RWPE2 (cell line): ENCODE results near the gene TYROBP.
A peak's percentile ranks its signal among the peaks of the same experiment; 100 is the strongest.
"Not testable (repeated sequence)": the region's sequence is repeated elsewhere in the genome, so short reads cannot be mapped to it uniquely, and the experiment has no call there.

Source experiments
- ATAC-seq: fragments of 200-7000 bp; cut with Tn5 transposase; 3 replicates; pipeline ENCODE4 v1.9.1; 2021; ENCODE audit warnings: low read depth
- DNase-seq: peaks from one replicate; pipeline ENCODE4 v3.0.0-alpha.2; 2020; ENCODE audit warnings: low spot score
- H3K27ac ChIP-seq: fragments of 450-650 bp; 2 replicates; pipeline ENCODE4 v1.5.1; 2017; ENCODE audit warnings: mild to moderate bottlenecking; ENCODE audit not compliant: poor library complexity, severe bottlenecking
- H3K27me3 ChIP-seq: fragments of 250-450 bp; sonication (Bioruptor Pico); 2 replicates; pipeline ENCODE4 v1.5.1; 2021; ENCODE audit warnings: mild to moderate bottlenecking, moderate library complexity; ENCODE audit not compliant: insufficient read depth, poor library complexity, severe bottlenecking
- H3K36me3 ChIP-seq: fragments of 250-450 bp; sonication (Bioruptor Pico); 2 replicates; pipeline ENCODE4 v1.5.1; 2020; ENCODE audit warnings: low read depth, mild to moderate bottlenecking, moderate library complexity
- H3K4me1 ChIP-seq: fragments of 250-450 bp; sonication (Bioruptor Pico); 2 replicates; pipeline ENCODE4 v1.5.1; 2021; ENCODE audit warnings: mild to moderate bottlenecking, moderate library complexity; ENCODE audit not compliant: insufficient read depth, poor library complexity, severe bottlenecking
- H3K4me3 ChIP-seq: fragments of 250-450 bp; sonication (Bioruptor Pico); 2 replicates; pipeline ENCODE4 v1.5.1; 2021; ENCODE audit warnings: mild to moderate bottlenecking, moderate library complexity; ENCODE audit not compliant: severe bottlenecking
- H3K9me3 ChIP-seq: fragments of 250-450 bp; sonication (Bioruptor Pico); 2 replicates; pipeline ENCODE4 v1.5.1; 2021; ENCODE audit warnings: mild to moderate bottlenecking, moderate library complexity; ENCODE audit not compliant: severe bottlenecking
- CTCF ChIP-seq: fragments of 450-650 bp; IDR thresholded peaks from one replicate; pipeline ENCODE4 v1.5.1; 2017; ENCODE audit warnings: mild to moderate bottlenecking, moderate library complexity; ENCODE audit not compliant: poor library complexity, severe bottlenecking

TYROBP gene

DNA sequence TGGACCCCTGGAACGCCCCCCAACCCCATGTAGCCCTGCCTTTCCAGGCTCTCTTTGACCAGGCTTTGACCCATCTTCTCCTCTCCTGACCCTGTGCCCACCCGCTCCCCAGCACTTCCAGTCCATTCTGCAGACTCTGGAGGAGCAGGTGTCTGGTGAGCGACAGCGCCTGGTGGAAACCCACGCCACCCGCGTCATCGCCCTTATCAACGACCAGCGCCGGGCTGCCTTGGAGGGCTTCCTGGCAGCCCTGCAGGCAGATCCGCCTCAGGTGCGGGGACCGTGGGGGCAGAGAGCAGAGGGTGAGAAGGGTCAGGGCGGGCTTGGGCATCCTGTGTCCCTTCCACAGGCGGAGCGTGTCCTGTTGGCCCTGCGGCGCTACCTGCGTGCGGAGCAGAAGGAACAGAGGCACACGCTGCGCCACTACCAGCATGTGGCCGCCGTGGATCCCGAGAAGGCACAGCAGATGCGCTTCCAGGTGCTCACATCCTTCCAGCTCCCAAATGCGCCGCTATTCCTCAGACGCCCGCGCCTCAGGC is 33.6 kb downstream of the TYROBP start:
- no peaks in the 10 kb centered on the region for H3K9me3 ChIP-seq
- no peak overlapping the region for H3K27ac ChIP-seq
- H3K27me3 ChIP-seq, result peaks cover 5% of the 10 kb centered on the region
- no peak overlapping the region for H3K4me3 ChIP-seq
- TF ChIP-seq CTCF, result no peak
- no peak for DNase-seq
- no peak for ATAC-seq
- no peaks in the 10 kb centered on the region for H3K4me1 ChIP-seq
- H3K36me3 ChIP-seq, result no peaks in the 10 kb centered on the region

- Histone ChIP-seq H3K9me3 (no peaks in the 10 kb centered on the region), H3K4me1 (peaks cover 4% of the 10 kb centered on the region), H3K27ac (no peak overlapping the region), H3K27me3 (peaks cover 10% of the 10 kb centered on the region), H3K36me3 (no peaks in the 10 kb centered on the region), H3K4me3 (no peak overlapping the region)
- ATAC-seq, result no peak
- TF ChIP-seq CTCF, result no peak
- no peak for DNase-seq
Measured at GRCh38 chr19:35872180-35872579, 35.9 kb downstream of the TYROBP start.

GRCh38 chr19:35871611-35872010 is 36.5 kb downstream of the TYROBP start:
- Histone ChIP-seq H3K4me3 (no peak overlapping the region), H3K27ac (no peak overlapping the region), H3K27me3 (peaks cover 10% of the 10 kb centered on the region), H3K9me3 (no peaks in the 10 kb centered on the region), H3K4me1 (peaks cover 4% of the 10 kb centered on the region), H3K36me3 (no peaks in the 10 kb centered on the region)
- no peak for TF ChIP-seq CTCF
- ATAC-seq (no peak), DNase-seq (no peak)

GRCh38 chr19:35870798-35871197 is 37.3 kb downstream of the TYROBP start:
- ATAC-seq, result no peak

DNA sequence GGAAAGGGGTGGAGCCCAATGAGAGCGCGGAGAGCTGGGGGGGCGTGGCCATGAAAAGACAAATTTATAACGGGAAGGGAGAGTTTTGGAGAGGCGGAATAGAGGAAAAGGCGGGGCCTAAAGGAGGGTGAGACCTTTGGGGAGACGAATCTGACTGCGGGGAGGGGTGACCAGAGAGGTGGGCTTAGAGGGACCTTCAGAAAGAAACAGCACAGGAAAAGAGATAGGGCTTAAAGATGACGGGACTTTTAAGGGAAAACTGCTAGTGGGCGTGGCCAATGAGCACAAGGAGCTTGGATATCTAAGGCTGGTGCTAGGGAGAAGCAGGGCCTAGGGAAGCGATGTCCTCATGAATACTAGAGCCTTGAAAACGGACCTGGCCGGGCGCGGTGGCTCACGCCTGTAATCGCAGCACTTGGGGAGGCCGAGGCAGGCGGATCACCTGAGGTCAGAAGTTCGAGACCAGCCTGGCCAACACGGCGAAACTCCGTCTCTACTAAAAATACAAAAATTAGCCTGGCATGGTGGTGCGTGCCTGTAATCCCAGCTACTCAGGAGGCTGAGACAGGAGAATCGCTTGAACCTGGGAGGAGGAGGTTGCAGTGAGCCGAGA is 37.9 kb downstream of the TYROBP start:
- H3K4me1 ChIP-seq, H3K36me3 ChIP-seq, H3K27ac ChIP-seq, DNase-seq, H3K9me3 ChIP-seq: not testable (repeated sequence)
- ATAC-seq, result 0 out of 3 replicates have a peak, but pooled peaks have one; percentile 3
- Histone ChIP-seq H3K4me3 (peak overlapping the region; percentile 38), H3K27me3 (peaks cover 10% of the 10 kb centered on the region)

More at GRCh38 chr19:35870798-35871197, 37.3 kb downstream of the TYROBP start:
- Histone ChIP-seq H3K4me1 (peaks cover 4% of the 10 kb centered on the region), H3K27ac (no peak overlapping the region), H3K4me3 (no peak overlapping the region), H3K36me3 (no peaks in the 10 kb centered on the region), H3K27me3 (peaks cover 10% of the 10 kb centered on the region), H3K9me3 (no peaks in the 10 kb centered on the region)
- TF ChIP-seq CTCF, result no peak
- no peak for DNase-seq
